Breast epithelium (tissue), 4 donors: ENCODE measurements around the gene RNASEH1. TPM values are rescaled to one million over a fixed set of nuclear protein-coding genes. Genes with fewer than 3 reads are reported as not detected.

Experiments
- DNase-seq, 2 donors: peaks; one replicate each; pipeline ENCODE4 v3.0.0-alpha.2; 2019; ENCODE audit warnings: low spot score in 2 of 2
- H3K27ac ChIP-seq, 2 donors: fragments of 200-600 bp; sonication (generic) in 1 of 2; one replicate each; pipeline ENCODE4 v1.5.1; 2016 to 2019; ENCODE audit warnings: mild to moderate bottlenecking in 1 of 2
- H3K27me3 ChIP-seq, 2 donors: fragments of 200-600 bp; sonication (generic) in 1 of 2; one replicate each; pipeline versions ENCODE4 v1.5.1 to v1.6.0; 2017 to 2019; ENCODE audit warnings: control low read depth in 1 of 2, mild to moderate bottlenecking in 1 of 2
- H3K36me3 ChIP-seq: fragments of 200-600 bp; one replicate; pipeline ENCODE4 v1.5.1; 2019
- H3K4me1 ChIP-seq, 2 donors: fragments of 200-600 bp; sonication (generic); one replicate each; pipeline ENCODE4 v1.5.1; 2016 to 2019; ENCODE audit warnings: control low read depth in 1 of 2
- H3K4me3 ChIP-seq, 3 donors: fragments of 200-600 bp; sonication (generic); 1 replicate in 2 of 3; 2 replicates in 1 of 3; pipeline ENCODE4 v1.5.1; 2016 to 2019; ENCODE audit warnings: mild to moderate bottlenecking in 3 of 3, moderate library complexity in 2 of 3
- H3K9me3 ChIP-seq, 2 donors: fragments of 200-600 bp; sonication (generic) in 1 of 2; one replicate each; pipeline ENCODE4 v1.5.1; 2016 to 2019; ENCODE audit warnings: control low read depth in 1 of 2
- POLR2A ChIP-seq: fragments of 450-650 bp; IDR thresholded peaks from one replicate; pipeline ENCODE4 v1.6.1; 2016; ENCODE audit warnings: antibody characterized with exemption, mild to moderate bottlenecking, moderate library complexity
- POLR2AphosphoS5 ChIP-seq, 3 donors: sonication (generic); formaldehyde crosslinking; IDR thresholded peaks; one replicate each; pipeline ENCODE4 v1.6.1; 2017; ENCODE audit warnings: antibody characterized with exemption in 3 of 3
- intact Hi-C: fragments of 100-400 bp; cut with DNase I; formaldehyde crosslinking; loops from one replicate; pipeline ENCODE4 v1.15.1; 2023; ENCODE audit warnings: low total_unique reads
- total RNA-seq, 3 donors: library from RNA; depleted of rRNA; stranded (reverse); fragments of >200 nt; gene quantifications; one replicate each; pipeline ENCODE4 v1.1.0, GENCODE V29; 2016
- TF ChIP-seq, protein P1 (sequence below), 3 donors: fragments of 450-650 bp; IDR thresholded peaks; one replicate each; pipeline ENCODE4 v1.5.1; 2016 to 2017; ENCODE audit warnings: antibody characterized with exemption in 3 of 3, mild to moderate bottlenecking in 3 of 3, moderate library complexity in 3 of 3

RNASEH1 gene, protein sequence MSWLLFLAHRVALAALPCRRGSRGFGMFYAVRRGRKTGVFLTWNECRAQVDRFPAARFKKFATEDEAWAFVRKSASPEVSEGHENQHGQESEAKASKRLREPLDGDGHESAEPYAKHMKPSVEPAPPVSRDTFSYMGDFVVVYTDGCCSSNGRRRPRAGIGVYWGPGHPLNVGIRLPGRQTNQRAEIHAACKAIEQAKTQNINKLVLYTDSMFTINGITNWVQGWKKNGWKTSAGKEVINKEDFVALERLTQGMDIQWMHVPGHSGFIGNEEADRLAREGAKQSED
- total RNA-seq: 10 to 100 TPM; 17.3 to 22.1 (median 21.0) TPM

DNA sequence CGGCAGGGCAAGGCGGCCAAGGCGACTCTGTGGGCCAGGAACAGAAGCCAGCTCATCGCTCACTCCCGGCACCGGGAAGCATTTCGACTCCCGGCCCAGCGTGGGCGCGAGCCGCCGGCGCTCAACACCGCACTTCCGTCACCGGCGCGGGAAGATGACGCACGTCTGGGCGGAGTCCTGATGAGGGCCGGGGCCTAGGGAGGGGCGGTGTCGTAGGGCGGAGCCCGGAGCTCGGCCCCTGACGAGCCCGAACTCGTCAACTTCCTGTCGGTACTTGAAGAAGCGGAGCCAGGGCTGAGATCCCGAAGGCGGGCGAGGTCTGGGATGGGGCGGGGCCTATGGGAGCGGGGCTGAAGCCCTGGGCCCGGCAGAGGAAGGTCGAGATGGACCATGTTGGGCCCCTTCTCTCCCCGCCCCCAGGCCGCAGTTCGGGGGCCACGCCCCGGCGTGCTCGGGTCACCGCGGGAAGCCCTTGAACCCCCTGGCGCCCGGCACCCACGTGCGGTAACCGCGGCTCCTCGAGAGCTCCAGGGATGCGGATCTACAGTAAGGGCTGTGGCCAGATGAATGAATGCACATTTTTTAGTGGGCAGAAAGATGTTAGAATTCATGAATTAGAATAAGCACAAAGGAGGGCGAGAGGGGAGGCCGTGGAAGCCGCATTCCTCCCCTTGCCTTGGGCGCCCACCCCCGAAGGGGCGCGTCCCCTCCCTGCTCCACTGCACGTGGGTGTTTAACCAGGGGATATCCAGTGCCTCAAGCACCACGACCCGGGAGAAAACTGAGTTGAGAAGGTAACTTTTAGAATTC lies at the start of gene RNASEH1:
TSS of gene RNASEH1 (minus strand) at position 129 of the 810 bp plus-strand sequence. CDS start at position 56, 73 bp downstream.
- Histone ChIP-seq H3K4me3 (peak within 1 kb of the TSS; percentile 77 to 91 (median 91)), H3K27ac (peak within 1 kb of the TSS; percentile 93 to 95), H3K36me3 (no peaks in the 10 kb centered on the region), H3K9me3 (no peaks in the 10 kb centered on the region), H3K27me3 (no peaks in the 10 kb centered on the region), H3K4me1 (peaks cover 0 to 3% of the 10 kb centered on the region in 2 donors)
- TF ChIP-seq POLR2AphosphoS5 (IDR thresholded peaks at IDR 0.05) (peak; percentile 97 to 99 (median 98)), POLR2A (peak; percentile 80)
- TF ChIP-seq, protein P1, sequence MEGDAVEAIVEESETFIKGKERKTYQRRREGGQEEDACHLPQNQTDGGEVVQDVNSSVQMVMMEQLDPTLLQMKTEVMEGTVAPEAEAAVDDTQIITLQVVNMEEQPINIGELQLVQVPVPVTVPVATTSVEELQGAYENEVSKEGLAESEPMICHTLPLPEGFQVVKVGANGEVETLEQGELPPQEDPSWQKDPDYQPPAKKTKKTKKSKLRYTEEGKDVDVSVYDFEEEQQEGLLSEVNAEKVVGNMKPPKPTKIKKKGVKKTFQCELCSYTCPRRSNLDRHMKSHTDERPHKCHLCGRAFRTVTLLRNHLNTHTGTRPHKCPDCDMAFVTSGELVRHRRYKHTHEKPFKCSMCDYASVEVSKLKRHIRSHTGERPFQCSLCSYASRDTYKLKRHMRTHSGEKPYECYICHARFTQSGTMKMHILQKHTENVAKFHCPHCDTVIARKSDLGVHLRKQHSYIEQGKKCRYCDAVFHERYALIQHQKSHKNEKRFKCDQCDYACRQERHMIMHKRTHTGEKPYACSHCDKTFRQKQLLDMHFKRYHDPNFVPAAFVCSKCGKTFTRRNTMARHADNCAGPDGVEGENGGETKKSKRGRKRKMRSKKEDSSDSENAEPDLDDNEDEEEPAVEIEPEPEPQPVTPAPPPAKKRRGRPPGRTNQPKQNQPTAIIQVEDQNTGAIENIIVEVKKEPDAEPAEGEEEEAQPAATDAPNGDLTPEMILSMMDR (IDR thresholded peaks at IDR 0.05): no peak
- intact Hi-C loops: no loop called here
- DNase-seq: peak; percentile 97 to 98

DNA sequence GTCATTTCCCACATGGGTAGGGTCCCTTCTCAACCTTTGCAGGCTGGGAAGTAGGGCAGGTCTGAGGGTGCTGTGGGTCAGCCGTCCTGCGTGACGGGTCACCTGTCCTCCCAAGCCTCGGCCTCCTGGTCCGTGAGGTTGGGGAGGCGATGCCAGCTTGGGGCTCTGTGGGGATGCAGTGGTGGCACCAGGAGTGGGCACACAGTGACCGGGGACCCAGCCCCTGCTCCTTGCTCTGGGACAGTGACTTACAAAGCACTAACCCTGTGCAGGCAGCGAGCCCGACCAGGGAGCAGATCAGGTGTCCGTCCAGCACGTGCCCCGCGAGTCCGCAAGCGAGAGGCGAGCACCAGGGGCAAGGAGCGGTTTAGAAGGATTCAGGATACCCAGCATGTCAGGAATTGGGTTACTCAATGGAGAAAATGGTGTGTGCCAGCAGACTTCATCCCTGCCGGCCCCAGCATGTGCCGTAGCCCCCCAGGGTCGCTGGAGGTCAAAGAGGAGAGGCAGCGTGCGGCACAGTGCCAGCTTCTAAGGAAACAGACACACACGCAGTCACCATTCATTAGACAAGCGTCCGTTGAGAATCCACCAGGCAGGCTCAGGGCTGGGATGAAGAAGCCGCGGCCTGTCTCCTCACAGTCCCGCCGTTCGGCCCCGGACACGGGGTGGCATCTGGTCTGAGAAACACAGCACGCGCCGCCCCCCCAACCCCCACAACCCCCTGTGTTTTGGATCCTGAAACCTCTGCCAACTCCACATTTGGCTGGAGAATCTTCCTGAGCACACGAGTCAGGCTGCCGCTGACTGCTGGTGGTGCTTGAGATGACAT lies 48.5 kb upstream of the RNASEH1 start:
- TF ChIP-seq, protein P1 (IDR thresholded peaks at IDR 0.05): no peak
- TF ChIP-seq POLR2AphosphoS5 (IDR thresholded peaks at IDR 0.05): no peak
- TF ChIP-seq POLR2A: no peak
- no peaks in the 10 kb centered on the region for H3K36me3 ChIP-seq
- H3K4me3 ChIP-seq: no peak overlapping the region
- no peaks in the 10 kb centered on the region for H3K27me3 ChIP-seq
- H3K27ac ChIP-seq: no peak overlapping the region
- intact Hi-C loops: no loop called here
- H3K9me3 ChIP-seq: no peaks in the 10 kb centered on the region
- no peak for DNase-seq
- no peaks in the 10 kb centered on the region for H3K4me1 ChIP-seq

DNA sequence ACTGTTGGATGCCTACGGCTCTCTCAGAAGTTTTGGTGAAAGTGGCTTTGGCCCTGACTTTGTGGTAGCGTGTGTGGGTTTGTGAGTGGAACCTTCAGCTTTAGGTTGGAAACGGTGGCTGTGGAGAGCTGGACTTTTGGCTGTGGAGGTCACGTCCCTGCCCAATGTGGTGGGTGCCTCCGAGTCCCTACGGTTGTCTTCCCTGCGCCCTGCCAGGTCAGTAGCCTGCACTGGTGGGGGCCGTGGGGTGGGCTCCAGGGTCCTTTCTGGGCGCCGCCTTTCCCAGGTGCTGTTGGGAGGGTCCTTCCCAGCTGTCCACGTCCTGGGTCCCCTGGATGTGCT lies 47.9 kb upstream of the RNASEH1 start:
- H3K4me1 ChIP-seq: no peaks in the 10 kb centered on the region
- H3K4me3 ChIP-seq: peak overlapping the region in 1 of 3 donors; percentile 3
- no peaks in the 10 kb centered on the region for H3K9me3 ChIP-seq
- intact Hi-C loops: no loop called here
- H3K27me3 ChIP-seq: no peaks in the 10 kb centered on the region
- no peak for DNase-seq
- no peak for TF ChIP-seq POLR2AphosphoS5 (IDR thresholded peaks at IDR 0.05)
- no peak for TF ChIP-seq POLR2A
- TF ChIP-seq, protein P1 (IDR thresholded peaks at IDR 0.05): no peak
- H3K36me3 ChIP-seq: no peaks in the 10 kb centered on the region
- no peak overlapping the region for H3K27ac ChIP-seq

DNA sequence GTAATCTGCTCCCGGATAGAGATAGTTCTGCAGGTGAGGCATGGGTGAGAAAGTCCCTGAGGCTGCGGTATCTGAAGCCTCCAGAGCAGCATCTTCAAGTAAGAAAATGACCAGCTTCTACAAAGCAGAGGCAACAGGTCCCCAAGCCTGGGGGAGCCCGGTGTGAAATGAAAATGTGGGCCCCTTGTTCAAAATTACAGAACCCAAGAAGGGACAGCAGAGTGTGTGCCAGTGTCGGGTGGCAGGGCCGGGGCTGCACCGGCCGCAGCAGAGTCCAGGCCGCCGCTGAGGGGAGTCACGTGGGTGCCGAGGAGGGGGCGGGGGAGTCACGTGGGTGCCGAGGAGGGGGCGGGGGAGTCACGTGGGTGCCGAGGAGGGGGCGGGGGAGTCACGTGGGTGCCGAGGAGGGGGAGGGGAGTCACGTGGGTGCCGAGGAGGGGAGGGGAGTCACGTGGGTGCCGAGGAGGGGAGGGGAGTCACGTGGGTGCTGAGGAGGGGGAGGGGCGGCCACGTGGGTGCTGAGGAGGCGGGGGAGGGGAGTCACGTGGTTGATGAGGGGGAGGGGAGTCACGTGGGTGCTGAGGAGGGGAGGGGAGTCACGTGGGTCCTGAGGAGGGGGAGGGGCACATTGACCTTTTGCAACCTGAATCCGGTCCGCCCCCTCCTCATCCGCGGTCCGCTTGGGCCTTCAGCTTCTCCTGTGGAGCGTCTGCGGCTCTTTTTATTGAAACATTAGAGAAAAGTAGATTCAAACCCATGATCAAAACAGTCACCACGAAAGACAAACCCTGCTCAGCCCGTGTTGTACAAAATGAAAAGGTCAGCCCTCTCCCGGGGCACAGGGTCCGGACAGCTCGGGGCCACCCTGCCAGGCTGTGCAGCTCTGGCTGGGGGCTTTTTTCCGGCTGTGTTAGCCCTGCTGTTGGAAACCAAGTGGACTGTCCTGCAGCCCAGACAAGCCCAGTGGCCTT lies 47.1 kb upstream of the RNASEH1 start:
- DNase-seq: peak in 1 of 2 donors; percentile 30
- intact Hi-C loops: no loop called here
- Histone ChIP-seq H3K4me3 (peak overlapping the region in 1 of 3 donors; percentile 3), H3K9me3 (no peaks in the 10 kb centered on the region), H3K27me3 (no peaks in the 10 kb centered on the region), H3K4me1 (no peaks in the 10 kb centered on the region), H3K27ac (peak overlapping the region in 1 of 2 donors; percentile 20), H3K36me3 (no peaks in the 10 kb centered on the region)
- TF ChIP-seq POLR2AphosphoS5 (IDR thresholded peaks at IDR 0.05) (no peak), POLR2A (no peak)
- TF ChIP-seq, protein P1 (IDR thresholded peaks at IDR 0.05): no peak
